Vagina (tissue), 2 donors: ENCODE results near the gene AP3B2. TPM values are rescaled to one million over a fixed set of nuclear protein-coding genes. Genes with fewer than 3 reads are reported as not detected.

Experiments
- DNase-seq, 2 donors: peaks; one replicate each; pipeline ENCODE4 v3.0.0-alpha.2; 2017; ENCODE audit errors: extremely low spot score in 2 of 2
- H3K27ac ChIP-seq: fragments of 200-600 bp; sonication (generic); one replicate; pipeline ENCODE4 v1.5.1; 2019
- H3K27me3 ChIP-seq: fragments of 200-600 bp; sonication (generic); one replicate; pipeline ENCODE4 v1.5.1; 2019
- H3K36me3 ChIP-seq, 2 donors: fragments of 200-600 bp; sonication (generic); one replicate each; pipeline ENCODE4 v1.5.1; 2017 to 2019
- H3K4me1 ChIP-seq: fragments of 200-600 bp; sonication (generic); one replicate; pipeline ENCODE4 v1.5.1; 2019
- H3K4me3 ChIP-seq, 2 donors: fragments of 200-600 bp; sonication (generic); 1 replicate in 1 of 2; 2 replicates in 1 of 2; pipeline ENCODE4 v1.5.1; 2016 to 2019
- H3K9me3 ChIP-seq: fragments of 200-600 bp; sonication (generic); one replicate; pipeline ENCODE4 v1.5.1; 2019
- POLR2A ChIP-seq, 2 donors: fragments of 450-650 bp; IDR thresholded peaks; one replicate each; pipeline ENCODE4 v1.6.1; 2017; ENCODE audit warnings: antibody characterized with exemption in 2 of 2, mild to moderate bottlenecking in 2 of 2, moderate library complexity in 2 of 2
- POLR2AphosphoS5 ChIP-seq, 2 donors: sonication (generic); formaldehyde crosslinking; IDR thresholded peaks; one replicate each; pipeline ENCODE4 v1.9.0; 2017; ENCODE audit warnings: antibody characterized with exemption in 2 of 2, mild to moderate bottlenecking in 2 of 2, low read depth in 1 of 2; ENCODE audit not compliant: insufficient read depth in 1 of 2
- intact Hi-C: fragments of 100-400 bp; cut with DNase I; formaldehyde crosslinking; loops from one replicate; pipeline ENCODE4 v1.15.1; 2023
- total RNA-seq: library from RNA; depleted of rRNA; stranded (reverse); fragments of >200 nt; gene quantifications from one replicate; pipeline ENCODE4 v1.2.3, GENCODE V29; 2016
- TF ChIP-seq, protein P1 (sequence below), 3 experiments: fragments of 450-650 bp in 2 of 3; fragments of 200-600 bp in 1 of 3; sonication (generic) in 1 of 3; IDR thresholded peaks; one replicate each; pipeline ENCODE4 v1.5.1; 2017 to 2019; ENCODE audit warnings: antibody characterized with exemption in 3 of 3, mild to moderate bottlenecking in 2 of 3, moderate library complexity in 2 of 3

Gene AP3B2
- total RNA-seq, 1 donor from 2014 or later = 3.7 TPM

GRCh38 chr15:82697735-82698407 lies 11.8 kb downstream of the AP3B2 start:
- DNase-seq = no peak
- no peak for TF ChIP-seq POLR2AphosphoS5 (IDR thresholded peaks at IDR 0.05; ENCODE audit: insufficient read depth in 1 of 2, low read depth in 1 of 2)
- no peak for TF ChIP-seq POLR2A (IDR thresholded peaks at IDR 0.05)
- TF ChIP-seq, protein P1, sequence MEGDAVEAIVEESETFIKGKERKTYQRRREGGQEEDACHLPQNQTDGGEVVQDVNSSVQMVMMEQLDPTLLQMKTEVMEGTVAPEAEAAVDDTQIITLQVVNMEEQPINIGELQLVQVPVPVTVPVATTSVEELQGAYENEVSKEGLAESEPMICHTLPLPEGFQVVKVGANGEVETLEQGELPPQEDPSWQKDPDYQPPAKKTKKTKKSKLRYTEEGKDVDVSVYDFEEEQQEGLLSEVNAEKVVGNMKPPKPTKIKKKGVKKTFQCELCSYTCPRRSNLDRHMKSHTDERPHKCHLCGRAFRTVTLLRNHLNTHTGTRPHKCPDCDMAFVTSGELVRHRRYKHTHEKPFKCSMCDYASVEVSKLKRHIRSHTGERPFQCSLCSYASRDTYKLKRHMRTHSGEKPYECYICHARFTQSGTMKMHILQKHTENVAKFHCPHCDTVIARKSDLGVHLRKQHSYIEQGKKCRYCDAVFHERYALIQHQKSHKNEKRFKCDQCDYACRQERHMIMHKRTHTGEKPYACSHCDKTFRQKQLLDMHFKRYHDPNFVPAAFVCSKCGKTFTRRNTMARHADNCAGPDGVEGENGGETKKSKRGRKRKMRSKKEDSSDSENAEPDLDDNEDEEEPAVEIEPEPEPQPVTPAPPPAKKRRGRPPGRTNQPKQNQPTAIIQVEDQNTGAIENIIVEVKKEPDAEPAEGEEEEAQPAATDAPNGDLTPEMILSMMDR (IDR thresholded peaks at IDR 0.05) = no peak
- Histone ChIP-seq H3K36me3 (no peaks in the 10 kb centered on the region), H3K4me1 (no peaks in the 10 kb centered on the region), H3K9me3 (no peaks in the 10 kb centered on the region), H3K4me3 (no peak overlapping the region), H3K27me3 (no peaks in the 10 kb centered on the region), H3K27ac (no peak overlapping the region)
- intact Hi-C loops = no loop called here

DNA sequence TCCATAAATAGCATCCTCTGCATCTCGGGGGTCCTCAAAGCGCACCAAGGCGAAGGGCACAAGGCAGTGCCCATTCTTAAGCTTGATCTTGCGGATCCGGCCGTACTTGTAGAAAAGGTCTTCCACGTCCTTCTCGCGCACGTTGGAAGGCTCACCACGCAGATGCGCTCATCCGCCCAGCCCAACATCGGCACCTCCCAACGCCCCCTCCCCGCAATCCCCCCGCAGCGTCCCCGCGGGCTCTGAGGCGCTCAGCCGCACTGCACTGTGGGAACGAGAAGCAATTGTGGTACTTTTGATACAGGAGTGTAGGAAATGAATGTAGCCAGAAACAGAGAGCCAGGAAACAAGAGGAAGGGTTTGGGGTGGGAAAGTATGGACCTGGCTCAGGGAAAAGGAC lies 17.5 kb downstream of the AP3B2 start:
- intact Hi-C loops = no loop called here
- TF ChIP-seq POLR2A (IDR thresholded peaks at IDR 0.05) = no peak

DNA sequence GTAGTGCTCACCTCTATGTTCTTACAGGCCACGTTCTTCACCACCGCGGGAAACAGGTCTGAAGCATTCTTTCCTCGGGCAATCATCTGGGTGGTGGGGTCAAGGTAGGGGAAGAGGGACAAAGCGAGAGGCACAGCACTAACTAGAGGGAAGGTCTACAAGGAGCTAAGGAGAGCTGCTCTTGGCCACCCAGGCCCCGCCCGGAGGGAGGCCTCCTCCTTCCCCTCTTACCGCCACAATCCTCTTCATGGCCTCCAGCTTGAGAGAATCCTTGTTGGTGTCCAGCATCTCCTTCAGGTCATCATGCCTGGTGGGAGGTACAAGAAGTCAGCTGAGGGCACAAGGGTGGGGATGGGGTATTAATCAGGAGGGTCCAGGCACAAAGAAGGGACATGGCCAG lies 20.5 kb downstream of the AP3B2 start:
- TF ChIP-seq POLR2A (IDR thresholded peaks at IDR 0.05) (no peak), POLR2AphosphoS5 (IDR thresholded peaks at IDR 0.05; ENCODE audit: insufficient read depth in 1 of 2, low read depth in 1 of 2) (no peak)
- TF ChIP-seq, protein P1 (IDR thresholded peaks at IDR 0.05) = no peak
- H3K27me3 ChIP-seq = no peaks in the 10 kb centered on the region
- no peaks in the 10 kb centered on the region for H3K36me3 ChIP-seq
- no peak for DNase-seq
- H3K27ac ChIP-seq = no peak overlapping the region
- H3K4me3 ChIP-seq = no peak overlapping the region
- no peaks in the 10 kb centered on the region for H3K9me3 ChIP-seq
- intact Hi-C loops = no loop called here
- H3K4me1 ChIP-seq = no peaks in the 10 kb centered on the region

More for the DNA sequence above, 17.5 kb downstream of the AP3B2 start:
- Histone ChIP-seq H3K4me1 (no peaks in the 10 kb centered on the region), H3K36me3 (no peaks in the 10 kb centered on the region), H3K4me3 (no peak overlapping the region), H3K9me3 (no peaks in the 10 kb centered on the region), H3K27ac (no peak overlapping the region), H3K27me3 (no peaks in the 10 kb centered on the region)
- DNase-seq = no peak

GRCh38 chr15:82688691-82689090 lies 21.0 kb downstream of the AP3B2 start:
- Histone ChIP-seq H3K4me3 (no peak overlapping the region), H3K27me3 (no peaks in the 10 kb centered on the region), H3K36me3 (no peaks in the 10 kb centered on the region), H3K27ac (no peak overlapping the region), H3K9me3 (no peaks in the 10 kb centered on the region), H3K4me1 (no peaks in the 10 kb centered on the region)
- intact Hi-C loops = no loop called here
- TF ChIP-seq POLR2A (IDR thresholded peaks at IDR 0.05) (no peak), POLR2AphosphoS5 (IDR thresholded peaks at IDR 0.05; ENCODE audit: insufficient read depth in 1 of 2, low read depth in 1 of 2) (no peak)
- TF ChIP-seq, protein P1 (IDR thresholded peaks at IDR 0.05) = no peak
- DNase-seq = no peak

DNA sequence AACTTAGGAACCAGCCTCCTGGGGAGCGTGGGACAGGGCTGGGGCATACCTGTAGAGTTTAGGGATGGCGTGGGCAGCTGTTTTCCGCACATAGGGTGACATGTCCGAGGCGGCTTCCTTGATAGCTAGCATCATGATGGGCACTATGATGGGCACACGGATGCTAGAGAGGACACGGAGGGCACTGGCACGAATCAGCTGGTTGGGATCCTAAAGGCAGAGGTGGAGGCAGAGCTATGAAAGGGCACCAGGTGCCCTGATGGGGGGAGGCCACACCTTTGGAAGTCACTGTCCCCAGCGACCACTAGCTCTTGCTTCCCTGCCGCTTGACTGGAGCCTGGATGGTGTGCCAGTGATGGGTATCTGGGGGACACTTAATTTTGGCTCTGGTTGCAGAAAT lies 28.3 kb downstream of the AP3B2 start:
- intact Hi-C loops = no loop called here
- Histone ChIP-seq H3K9me3 (no peaks in the 10 kb centered on the region), H3K27ac (no peak overlapping the region), H3K36me3 (no peaks in the 10 kb centered on the region), H3K4me3 (no peak overlapping the region), H3K27me3 (peaks cover 4% of the 10 kb centered on the region), H3K4me1 (peaks cover 13% of the 10 kb centered on the region)
- no peak for DNase-seq
- TF ChIP-seq POLR2A (IDR thresholded peaks at IDR 0.05) = no peak
- TF ChIP-seq, protein P1 (IDR thresholded peaks at IDR 0.05) = no peak
- no peak for TF ChIP-seq POLR2AphosphoS5 (IDR thresholded peaks at IDR 0.05; ENCODE audit: insufficient read depth in 1 of 2, low read depth in 1 of 2)
